WTC11 (cell line): ENCODE results near the gene CHST15.

Experiments used
- FOXK1 ChIP-seq: sonication (generic); formaldehyde crosslinking; IDR thresholded peaks from 2 replicates; pipeline ENCODE4 v1.8.0; 2022; ENCODE audit warnings: mild to moderate bottlenecking, moderate library complexity, missing genetic modification reagents
- NFYB ChIP-seq: sonication (generic); formaldehyde crosslinking; conservative IDR thresholded peaks from 2 replicates; pipeline ENCODE4 v1.8.0; 2022; ENCODE audit warnings: low read depth, missing genetic modification reagents
- SMAD3 ChIP-seq: sonication (generic); formaldehyde crosslinking; IDR thresholded peaks from 2 replicates; pipeline ENCODE4 v1.8.0; 2022; ENCODE audit warnings: missing genetic modification reagents, mild to moderate bottlenecking, borderline replicate concordance
- SOX15 ChIP-seq: fragments of 250-450 bp; sonication (Bioruptor Pico); IDR thresholded peaks from 2 replicates; pipeline ENCODE4 v1.9.0; 2021; ENCODE audit warnings: mild to moderate bottlenecking
- TF ChIP-seq, protein P1 (sequence below): fragments of 200-600 bp; IDR thresholded peaks from 2 replicates; pipeline ENCODE4 v1.8.0; 2022; ENCODE audit warnings: antibody characterized with exemption
- TF ChIP-seq, protein P2 (sequence below): sonication (generic); formaldehyde crosslinking; IDR thresholded peaks from 2 replicates; pipeline ENCODE4 v1.8.1; 2022; ENCODE audit warnings: mild to moderate bottlenecking, moderate library complexity, missing genetic modification reagents
- TF ChIP-seq, protein P3 (sequence below): sonication (generic); formaldehyde crosslinking; conservative IDR thresholded peaks from 2 replicates; pipeline ENCODE4 v1.8.1; 2022; ENCODE audit warnings: mild to moderate bottlenecking, missing genetic modification reagents
- TF ChIP-seq, protein P4 (sequence below): sonication (generic); formaldehyde crosslinking; IDR thresholded peaks from 2 replicates; pipeline ENCODE4 v1.8.0; 2022; ENCODE audit warnings: mild to moderate bottlenecking, missing genetic modification reagents

DNA sequence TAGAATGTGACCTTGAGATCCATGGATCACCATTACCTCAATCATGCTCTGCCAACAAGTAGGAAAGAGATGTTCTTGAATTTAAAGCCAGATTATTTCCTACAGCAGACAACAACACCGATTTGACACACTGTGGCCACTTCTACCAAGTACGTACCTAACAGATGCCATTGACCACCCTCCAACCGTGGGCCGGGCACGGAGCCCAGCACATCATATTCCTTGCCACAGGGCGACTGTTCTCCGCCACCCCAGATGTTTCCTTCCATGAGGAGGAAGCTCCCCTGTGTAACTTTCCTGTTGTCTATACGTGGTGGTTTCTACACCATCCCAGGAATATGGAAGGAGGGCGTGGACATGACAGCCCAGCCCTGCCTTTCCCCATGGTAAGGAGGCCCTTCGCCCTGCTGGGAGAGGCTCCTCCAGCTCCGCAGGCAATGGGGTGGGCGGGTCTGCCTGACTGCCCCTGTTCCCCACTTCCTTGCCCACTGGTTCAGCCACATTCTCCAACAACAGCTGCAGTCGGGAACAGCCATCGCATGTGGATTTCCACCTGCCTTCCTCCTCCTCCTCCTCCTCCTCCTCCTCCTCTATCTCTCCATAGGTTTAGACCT, 7.2 kb downstream of the CHST15 start:
- TF ChIP-seq, protein P1, sequence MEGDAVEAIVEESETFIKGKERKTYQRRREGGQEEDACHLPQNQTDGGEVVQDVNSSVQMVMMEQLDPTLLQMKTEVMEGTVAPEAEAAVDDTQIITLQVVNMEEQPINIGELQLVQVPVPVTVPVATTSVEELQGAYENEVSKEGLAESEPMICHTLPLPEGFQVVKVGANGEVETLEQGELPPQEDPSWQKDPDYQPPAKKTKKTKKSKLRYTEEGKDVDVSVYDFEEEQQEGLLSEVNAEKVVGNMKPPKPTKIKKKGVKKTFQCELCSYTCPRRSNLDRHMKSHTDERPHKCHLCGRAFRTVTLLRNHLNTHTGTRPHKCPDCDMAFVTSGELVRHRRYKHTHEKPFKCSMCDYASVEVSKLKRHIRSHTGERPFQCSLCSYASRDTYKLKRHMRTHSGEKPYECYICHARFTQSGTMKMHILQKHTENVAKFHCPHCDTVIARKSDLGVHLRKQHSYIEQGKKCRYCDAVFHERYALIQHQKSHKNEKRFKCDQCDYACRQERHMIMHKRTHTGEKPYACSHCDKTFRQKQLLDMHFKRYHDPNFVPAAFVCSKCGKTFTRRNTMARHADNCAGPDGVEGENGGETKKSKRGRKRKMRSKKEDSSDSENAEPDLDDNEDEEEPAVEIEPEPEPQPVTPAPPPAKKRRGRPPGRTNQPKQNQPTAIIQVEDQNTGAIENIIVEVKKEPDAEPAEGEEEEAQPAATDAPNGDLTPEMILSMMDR, result no peak
- no peak for TF ChIP-seq FOXK1 (CRISPR knock-in tag)
- TF ChIP-seq, protein P2, sequence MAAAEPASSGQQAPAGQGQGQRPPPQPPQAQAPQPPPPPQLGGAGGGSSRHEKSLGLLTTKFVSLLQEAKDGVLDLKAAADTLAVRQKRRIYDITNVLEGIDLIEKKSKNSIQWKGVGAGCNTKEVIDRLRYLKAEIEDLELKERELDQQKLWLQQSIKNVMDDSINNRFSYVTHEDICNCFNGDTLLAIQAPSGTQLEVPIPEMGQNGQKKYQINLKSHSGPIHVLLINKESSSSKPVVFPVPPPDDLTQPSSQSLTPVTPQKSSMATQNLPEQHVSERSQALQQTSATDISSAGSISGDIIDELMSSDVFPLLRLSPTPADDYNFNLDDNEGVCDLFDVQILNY (CRISPR knock-in tag), result no peak
- TF ChIP-seq, protein P3, sequence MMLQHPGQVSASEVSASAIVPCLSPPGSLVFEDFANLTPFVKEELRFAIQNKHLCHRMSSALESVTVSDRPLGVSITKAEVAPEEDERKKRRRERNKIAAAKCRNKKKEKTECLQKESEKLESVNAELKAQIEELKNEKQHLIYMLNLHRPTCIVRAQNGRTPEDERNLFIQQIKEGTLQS (CRISPR knock-in tag), result no peak
- TF ChIP-seq SMAD3 (CRISPR knock-in tag), result no peak
- TF ChIP-seq NFYB, result no peak
- no peak for TF ChIP-seq SOX15 (CRISPR knock-in tag)
- TF ChIP-seq, protein P4, sequence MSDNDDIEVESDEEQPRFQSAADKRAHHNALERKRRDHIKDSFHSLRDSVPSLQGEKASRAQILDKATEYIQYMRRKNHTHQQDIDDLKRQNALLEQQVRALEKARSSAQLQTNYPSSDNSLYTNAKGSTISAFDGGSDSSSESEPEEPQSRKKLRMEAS (CRISPR knock-in tag), result no peak
